ENCODE data around the gene SGMS1. TPM values are rescaled to one million over a fixed set of nuclear protein-coding genes. Genes with fewer than 3 reads are reported as not detected.
A peak's percentile ranks its signal among the peaks of the same experiment; 100 is the strongest.

The SGMS1 gene
- total RNA-seq, 1 donor = 30.2 TPM

- DNase-seq (ENCODE audit: low read depth in 2 of 3, low spot score in 2 of 3) = no peak
Observed at GRCh38 chr10:50613726-50614443, 9.9 kb downstream of the SGMS1 start.

- DNase-seq (ENCODE audit: low read depth in 2 of 3, low spot score in 2 of 3) = no peak
Observed at GRCh38 chr10:50613150-50613549, 10.6 kb downstream of the SGMS1 start.

- no peak for DNase-seq (ENCODE audit: low read depth in 2 of 3, low spot score in 2 of 3)
Observed at GRCh38 chr10:50610368-50610767, 13.4 kb downstream of the SGMS1 start.

- DNase-seq (ENCODE audit: low read depth in 2 of 3, low spot score in 2 of 3) = no peak
Observed at GRCh38 chr10:50607356-50607925, 16.3 kb downstream of the SGMS1 start.

- DNase-seq (ENCODE audit: low read depth in 2 of 3, low spot score in 2 of 3) = no peak
Observed at GRCh38 chr10:50605951-50606270, 17.8 kb downstream of the SGMS1 start.

GRCh38 chr10:50605269-50605950, 18.3 kb downstream of the SGMS1 start:
- peak in 1 of 3 donors; percentile 13 for DNase-seq (ENCODE audit: low read depth in 2 of 3, low spot score in 2 of 3)

- DNase-seq (ENCODE audit: low read depth in 2 of 3, low spot score in 2 of 3) = peak in 1 of 3 donors; percentile 25
Observed at GRCh38 chr10:50604809-50605208, 18.9 kb downstream of the SGMS1 start.

- DNase-seq (ENCODE audit: low read depth in 2 of 3, low spot score in 2 of 3) = peak in 2 of 3 donors; percentile 41 to 62
Observed at GRCh38 chr10:50604049-50604640, 19.6 kb downstream of the SGMS1 start.

- DNase-seq (ENCODE audit: low read depth in 2 of 3, low spot score in 2 of 3) = no peak
Observed at GRCh38 chr10:50603151-50603850, 20.5 kb downstream of the SGMS1 start.

- DNase-seq (ENCODE audit: low read depth in 2 of 3, low spot score in 2 of 3) = no peak
Observed at GRCh38 chr10:50601974-50602373, 21.8 kb downstream of the SGMS1 start.

- DNase-seq (ENCODE audit: low read depth in 2 of 3, low spot score in 2 of 3) = no peak
Observed at GRCh38 chr10:50600831-50601477, 22.8 kb downstream of the SGMS1 start.

GRCh38 chr10:50600286-50600685, 23.5 kb downstream of the SGMS1 start:
- no peak for DNase-seq (ENCODE audit: low read depth in 2 of 3, low spot score in 2 of 3)

GRCh38 chr10:50596897-50597296, 26.9 kb downstream of the SGMS1 start:
- DNase-seq (ENCODE audit: low read depth in 2 of 3, low spot score in 2 of 3) = no peak

GRCh38 chr10:50596456-50596855, 27.3 kb downstream of the SGMS1 start:
- no peak for DNase-seq (ENCODE audit: low read depth in 2 of 3, low spot score in 2 of 3)

GRCh38 chr10:50595785-50596184, 28.0 kb downstream of the SGMS1 start:
- no peak for DNase-seq (ENCODE audit: low read depth in 2 of 3, low spot score in 2 of 3)

GRCh38 chr10:50593523-50594376, 30.0 kb downstream of the SGMS1 start:
- DNase-seq (ENCODE audit: low read depth in 2 of 3, low spot score in 2 of 3) = no peak

GRCh38 chr10:50592961-50593418, 30.8 kb downstream of the SGMS1 start:
- no peak for DNase-seq (ENCODE audit: low read depth in 2 of 3, low spot score in 2 of 3)

GRCh38 chr10:50590935-50591334, 32.8 kb downstream of the SGMS1 start:
- DNase-seq (ENCODE audit: low read depth in 2 of 3, low spot score in 2 of 3) = no peak

- no peak for DNase-seq (ENCODE audit: low read depth in 2 of 3, low spot score in 2 of 3)
Observed at GRCh38 chr10:50586740-50587088, 37.0 kb downstream of the SGMS1 start.

Measured in hematopoietic multipotent progenitor cell (in vitro differentiated cells).